SK-N-DZ (cell line): Measurements from ENCODE around the gene FAM98A. TPM values are rescaled to one million over a fixed set of nuclear protein-coding genes. Genes with fewer than 3 reads are reported as not detected.

ENCODE experiments used
- DNase-seq: peaks from one replicate; pipeline ENCODE4 v3.0.0-alpha.2; 2015; ENCODE audit warnings: low spot score
- polyA plus RNA-seq, 2 experiments: library from polyadenylated mRNA; depleted of rRNA; stranded (reverse); fragments of >200 nt; gene quantifications; 2 replicates each; pipeline ENCODE4 v1.2.3, GENCODE V29; 2014

Gene FAM98A
- 11.1 and 17.0 TPM in 2 replicates for polyA plus RNA-seq (2014; cell fraction: cytosol; rRNA removed)
- 8.6 and 23.7 TPM in 2 replicates for polyA plus RNA-seq (2014; cell fraction: nucleus; rRNA removed)

DNA sequence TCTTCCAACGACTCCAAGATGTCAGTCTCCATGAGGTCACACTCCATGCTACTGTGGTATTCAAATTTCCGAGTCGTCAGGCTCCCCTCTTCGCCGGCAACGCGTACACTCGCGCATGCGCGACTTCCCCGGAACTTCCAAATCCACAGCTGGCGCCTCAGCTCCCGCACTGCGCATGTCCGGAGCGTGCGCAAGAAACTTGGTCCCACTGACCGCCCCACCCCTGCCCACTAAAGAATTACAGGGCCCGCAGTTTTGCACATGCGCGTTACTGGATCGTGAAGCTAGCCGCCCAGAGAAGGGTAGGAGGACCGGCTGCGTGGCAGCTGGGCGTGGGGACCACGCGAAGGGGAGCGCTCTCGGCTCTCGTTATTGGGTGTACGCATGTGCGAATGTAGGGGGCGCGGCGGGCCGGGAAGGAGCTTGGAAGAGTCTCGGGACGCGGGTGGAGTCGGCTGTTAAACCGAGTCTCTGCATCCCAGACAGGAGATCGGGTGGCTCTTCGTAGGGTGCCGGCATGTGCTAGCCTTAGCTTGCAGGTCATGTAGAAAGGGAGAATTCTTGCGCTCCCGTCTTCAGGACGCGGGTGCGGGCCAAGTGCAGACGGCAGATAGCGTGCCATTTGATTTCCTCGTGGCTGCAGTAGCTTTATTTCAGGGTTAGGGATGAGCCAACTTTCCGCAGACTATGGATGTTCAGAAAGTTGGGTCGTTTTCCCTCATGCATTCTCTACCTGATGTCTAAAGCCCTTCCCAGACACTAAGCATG lies at the start of gene FAM98A:
Gene FAM98A, minus strand, starts transcription at position 125 of the 768 bp plus-strand sequence. Its CDS starts 78 bp downstream, at position 47.
- DNase-seq = peak; percentile 98

DNA sequence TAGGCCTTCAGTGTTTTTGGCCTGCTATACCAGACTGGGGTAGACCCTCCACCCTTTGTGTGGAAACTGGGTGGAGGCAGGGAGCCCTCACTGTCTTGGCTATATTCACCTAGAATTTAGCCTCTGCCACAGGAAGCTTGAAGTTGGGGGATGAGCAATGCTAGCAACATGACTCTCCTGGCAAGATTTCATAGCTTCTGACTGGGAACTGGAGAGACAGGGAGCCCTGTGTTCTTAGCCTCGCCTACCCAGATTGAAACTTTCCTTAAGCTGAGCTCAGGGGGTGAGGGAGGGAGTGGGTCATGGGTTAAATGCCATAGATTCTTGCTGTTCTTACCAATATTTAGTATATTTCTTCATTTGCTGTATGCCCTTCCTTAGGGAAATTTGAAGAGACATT lies 46.8 kb upstream of the FAM98A start:
- no peak for DNase-seq

DNA sequence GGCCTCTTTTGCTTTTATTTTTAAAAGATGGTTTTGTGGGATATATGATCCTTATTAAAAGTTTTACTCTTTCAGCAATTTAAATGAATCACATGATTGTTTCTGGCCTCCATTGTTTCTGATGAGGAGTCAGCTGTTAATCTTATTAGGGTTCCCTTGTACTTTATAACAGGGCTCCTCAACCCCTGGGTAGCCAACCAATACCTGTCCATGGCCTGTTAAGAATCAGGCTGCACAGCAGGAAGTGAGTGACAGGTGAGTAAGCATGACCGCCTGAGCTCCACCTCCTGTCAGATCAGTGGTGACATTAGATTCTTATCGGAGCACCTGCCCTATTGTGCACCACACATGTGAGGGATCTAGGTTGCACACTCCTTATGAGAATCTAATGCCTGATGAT lies 45.1 kb upstream of the FAM98A start:
- DNase-seq = no peak

DNA sequence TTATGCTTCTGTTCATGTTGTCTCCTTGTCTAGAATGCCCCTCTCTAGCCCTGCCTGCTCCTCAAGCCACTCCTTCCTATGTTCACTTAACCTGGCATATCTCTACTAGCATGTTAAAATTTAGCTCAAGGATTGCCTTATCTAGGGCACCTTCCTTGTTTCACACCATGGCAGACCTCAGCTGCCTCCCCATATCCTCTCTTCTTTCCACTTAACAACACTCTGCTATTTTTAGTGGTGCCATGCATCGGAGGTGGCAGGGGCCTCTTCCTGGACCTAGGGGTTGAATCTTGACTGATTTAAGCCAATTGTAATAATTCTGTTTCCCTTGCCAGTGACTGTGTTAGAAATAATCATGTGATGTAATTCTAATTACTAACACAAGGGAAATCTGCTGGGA lies 36.9 kb upstream of the FAM98A start:
- no peak for DNase-seq

DNA sequence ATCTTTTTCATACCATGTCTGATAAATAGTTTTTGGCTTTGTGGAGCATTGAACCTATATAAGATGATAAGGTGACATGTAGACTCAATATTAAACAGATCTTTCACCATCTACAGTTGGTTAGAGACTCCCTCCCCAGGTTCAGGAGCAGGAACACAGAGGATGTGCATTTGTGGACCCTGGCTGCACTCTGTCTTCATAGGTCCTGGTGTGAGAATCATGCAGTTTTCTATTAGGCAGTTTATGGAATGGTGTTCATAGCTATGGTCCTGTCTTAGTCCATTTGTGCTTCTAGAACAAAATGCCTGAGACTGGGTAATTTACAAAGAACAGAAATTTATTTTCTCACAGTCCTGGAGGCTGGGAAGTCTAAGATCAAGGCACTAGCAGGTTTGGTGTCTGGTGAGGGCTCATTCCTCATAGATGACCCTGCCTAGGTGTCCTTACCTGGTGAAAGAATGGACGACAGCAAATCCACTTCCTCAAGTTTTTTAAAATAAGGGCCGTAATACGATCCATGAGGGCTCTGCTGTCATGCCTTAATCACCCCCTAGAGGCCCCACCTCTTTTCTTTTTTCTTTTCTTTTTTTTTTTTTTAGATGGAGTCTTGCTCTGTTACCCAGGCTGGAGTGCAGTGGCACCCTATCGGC lies 35.3 kb upstream of the FAM98A start:
- DNase-seq = no peak

DNA sequence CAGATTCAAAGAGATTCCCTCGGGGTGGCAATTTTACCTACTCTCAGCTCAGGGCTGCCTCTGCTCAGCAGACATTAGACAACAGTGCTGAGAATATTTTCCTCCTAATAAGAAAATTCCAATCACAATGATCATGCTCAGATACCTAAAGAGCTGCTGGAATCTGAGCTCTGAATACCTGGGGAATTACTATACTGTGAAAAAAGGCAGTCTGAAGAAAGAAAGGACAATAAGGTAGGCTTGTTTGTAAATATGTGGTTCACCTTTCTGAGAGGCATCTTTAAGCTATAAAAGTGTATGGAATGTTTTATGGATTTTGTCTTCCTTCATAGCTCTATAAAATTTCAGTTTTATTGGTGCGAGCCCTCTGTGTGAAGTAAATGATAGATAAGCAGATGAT lies 34.2 kb upstream of the FAM98A start:
- DNase-seq = no peak

DNA sequence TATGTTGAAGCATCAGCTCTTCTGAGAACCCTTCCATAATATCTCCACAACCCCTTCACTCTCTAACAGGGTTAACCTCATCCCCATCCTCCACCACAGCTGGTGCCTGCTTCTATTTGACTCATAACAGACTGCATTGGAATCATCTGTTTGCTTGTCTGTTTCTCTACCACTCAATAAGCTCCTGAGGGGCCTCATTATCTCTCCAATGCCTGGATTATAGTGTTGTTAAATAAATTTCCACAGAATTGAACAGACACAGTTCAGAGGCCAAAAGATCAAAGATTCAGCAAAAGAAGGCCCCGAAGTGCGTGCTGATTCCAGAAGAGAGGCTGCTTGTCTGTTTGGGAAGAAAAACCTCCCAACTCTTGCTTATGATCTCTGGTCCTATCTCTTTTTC lies 33.7 kb upstream of the FAM98A start:
- peak; percentile 71 for DNase-seq

DNA sequence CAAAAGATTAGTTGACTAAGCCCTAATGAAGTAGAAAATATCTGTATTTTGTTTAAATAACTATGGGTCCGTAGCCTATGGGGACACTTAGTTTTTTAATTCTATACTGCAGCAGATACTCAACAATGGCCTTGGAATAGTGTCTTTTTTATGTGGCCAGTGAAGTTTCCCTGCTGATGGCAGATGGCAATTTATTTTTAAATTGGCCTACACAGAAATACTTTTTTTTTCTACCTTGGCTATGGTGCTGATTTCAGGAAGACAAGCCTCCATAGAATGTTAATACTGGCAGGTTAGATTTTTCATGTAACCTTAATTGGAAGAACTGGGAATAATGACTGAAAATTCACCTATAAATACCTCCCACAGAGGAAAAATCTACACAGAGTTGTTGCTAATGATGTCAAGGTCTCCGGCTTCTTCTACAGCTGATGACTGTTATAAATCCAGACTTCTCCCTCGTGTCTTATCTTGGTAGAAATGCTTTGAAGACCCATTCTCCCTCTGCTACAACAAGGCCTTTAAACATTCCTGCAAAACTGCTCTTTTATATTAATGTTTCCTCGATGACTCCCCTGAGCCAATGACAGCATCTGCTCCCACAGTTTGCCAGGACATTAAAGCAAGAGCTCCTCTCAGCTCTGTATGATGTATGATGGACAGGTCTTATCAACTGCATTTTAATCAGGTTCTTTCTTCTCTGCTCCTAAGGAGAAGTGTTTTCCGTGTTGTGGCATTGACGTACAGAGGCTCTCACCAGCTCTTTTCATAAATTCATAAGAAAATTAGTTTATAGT lies 29.1 kb upstream of the FAM98A start:
- no peak for DNase-seq

DNA sequence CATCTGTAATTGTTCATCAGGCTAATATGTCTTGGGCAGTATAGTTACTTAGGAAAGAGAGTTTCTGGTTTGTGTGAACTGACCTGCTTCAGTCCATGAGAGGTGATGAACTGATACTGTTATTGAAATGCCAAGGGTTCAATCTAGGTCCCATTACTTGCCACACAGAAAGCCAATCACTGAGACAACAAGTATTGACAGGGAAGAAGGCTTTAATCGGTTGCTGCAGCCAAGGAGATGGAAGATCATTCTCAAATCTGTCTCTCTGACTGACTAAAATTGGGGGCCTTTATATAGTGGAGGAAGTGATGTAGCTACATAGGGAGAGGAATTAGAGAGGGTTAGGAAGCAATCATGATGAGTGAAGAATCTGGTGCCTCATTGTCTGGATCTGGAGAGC lies 19.9 kb upstream of the FAM98A start:
- DNase-seq = no peak

DNA sequence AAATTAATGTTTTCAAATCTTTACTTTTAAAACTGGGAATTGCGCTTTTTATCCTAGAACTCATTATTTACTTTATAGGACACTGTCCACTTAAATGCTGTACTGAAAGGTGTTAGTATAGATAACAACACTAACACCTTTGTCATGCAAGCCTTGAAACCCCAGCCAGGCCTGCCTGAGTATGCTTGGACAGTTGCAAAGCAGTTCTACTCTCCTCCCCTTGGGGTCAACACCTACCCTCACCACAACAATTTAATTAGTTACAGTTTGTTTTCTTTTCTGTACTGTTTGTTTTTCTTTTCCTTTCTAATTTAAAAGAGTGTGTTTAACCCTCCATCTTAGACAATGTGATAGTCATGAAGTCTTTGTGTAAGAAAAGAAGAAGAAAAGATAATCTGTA lies 18.9 kb upstream of the FAM98A start:
- DNase-seq = no peak

DNA sequence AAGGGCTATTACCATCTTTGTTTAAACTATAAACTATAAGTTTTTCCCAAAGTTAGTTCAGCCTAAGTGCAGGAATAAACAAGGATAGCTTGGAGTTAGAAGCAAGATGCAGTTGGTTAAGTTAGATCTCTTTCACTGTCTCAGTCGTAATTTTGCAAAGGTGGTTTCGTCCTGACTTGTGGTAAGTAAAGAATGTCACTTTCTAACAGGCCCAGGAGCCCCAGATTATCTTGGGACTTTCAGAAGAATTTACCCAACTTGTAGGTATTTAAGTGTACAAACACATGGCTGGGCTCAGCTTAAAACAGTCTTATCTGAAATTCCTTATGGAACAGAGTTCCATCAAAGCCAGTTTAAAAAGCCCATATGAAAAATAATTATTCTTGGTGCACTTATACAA lies 18.3 kb upstream of the FAM98A start:
- no peak for DNase-seq

DNA sequence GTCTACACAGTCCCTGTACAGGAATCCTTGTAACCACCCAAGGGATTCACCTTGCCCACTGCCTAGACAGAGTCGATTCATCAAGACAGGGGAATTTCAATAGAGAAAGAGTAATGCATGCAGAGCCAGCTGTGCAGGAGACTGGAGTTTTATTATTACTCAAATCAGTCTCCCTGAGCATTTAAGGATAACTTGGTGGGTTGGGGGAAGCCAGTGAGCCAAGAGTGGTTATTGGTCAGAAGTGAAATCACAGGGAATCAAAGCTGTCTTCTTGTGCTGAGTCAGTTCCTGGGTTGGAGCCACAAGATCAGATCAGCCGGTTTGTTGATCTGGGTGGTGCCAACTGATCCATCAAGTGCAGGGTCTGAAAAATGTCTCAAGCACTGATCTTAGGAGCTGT lies 17.8 kb upstream of the FAM98A start:
- DNase-seq = no peak

DNA sequence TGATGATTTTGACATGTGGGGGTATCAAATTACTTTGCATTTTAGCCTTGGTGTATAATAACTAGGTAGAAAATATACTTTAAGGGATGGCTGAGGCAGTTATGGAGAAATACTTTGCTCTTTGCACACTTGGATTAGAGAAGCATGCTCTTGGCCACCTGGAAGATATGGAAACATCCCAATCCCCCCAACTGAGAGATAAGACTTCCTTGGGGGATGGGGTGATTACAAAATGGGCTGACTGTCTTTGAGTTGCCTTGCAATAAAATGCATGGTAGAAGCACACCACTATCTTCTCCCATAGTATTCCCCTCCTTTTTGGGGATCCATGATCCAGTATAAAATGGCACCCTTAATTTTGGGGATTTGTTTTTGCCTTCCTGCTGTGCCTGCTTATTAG lies 15.1 kb upstream of the FAM98A start:
- no peak for DNase-seq

DNA sequence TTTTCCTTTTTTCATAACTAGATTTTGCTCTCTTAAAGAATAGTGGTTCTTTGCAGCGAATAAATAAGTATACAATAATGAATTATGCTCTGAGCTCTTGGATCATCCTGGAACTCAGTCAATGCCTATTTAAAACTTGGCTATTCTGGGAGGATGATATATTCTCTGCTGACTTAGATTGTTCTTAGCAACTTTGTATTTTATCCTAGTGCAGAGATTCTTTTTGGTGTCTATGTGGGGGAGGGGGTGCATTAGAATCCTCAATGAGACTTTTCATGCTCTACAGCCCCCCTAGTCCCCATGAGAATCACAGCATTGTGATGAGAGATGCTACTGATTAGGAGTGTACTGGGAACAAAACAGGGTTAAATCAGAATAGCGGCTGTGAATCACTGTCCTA lies 8.8 kb upstream of the FAM98A start:
- DNase-seq = no peak

DNA sequence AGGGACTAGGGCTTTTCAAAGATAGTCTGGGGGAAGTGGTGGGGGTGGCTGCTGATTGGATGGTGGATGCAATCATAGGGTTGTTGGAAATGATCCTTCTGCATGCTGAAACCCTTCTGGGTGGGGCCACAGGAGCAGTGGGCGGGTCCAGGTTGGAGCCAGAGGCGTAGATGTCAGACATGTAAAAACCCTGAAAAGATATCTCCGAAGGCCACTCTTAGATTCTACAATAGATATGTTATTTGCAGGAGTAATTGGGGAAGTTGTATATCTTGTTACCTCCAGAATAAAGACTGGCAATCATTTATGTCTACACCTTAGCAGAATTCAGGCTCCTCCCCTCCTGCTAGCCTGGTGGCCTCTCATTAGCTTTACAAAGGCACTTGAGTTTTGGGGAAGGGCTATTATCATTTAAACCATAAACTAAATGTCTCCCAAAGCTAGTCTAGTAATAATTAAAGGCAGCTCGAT lies 8.2 kb upstream of the FAM98A start:
- DNase-seq = no peak

DNA sequence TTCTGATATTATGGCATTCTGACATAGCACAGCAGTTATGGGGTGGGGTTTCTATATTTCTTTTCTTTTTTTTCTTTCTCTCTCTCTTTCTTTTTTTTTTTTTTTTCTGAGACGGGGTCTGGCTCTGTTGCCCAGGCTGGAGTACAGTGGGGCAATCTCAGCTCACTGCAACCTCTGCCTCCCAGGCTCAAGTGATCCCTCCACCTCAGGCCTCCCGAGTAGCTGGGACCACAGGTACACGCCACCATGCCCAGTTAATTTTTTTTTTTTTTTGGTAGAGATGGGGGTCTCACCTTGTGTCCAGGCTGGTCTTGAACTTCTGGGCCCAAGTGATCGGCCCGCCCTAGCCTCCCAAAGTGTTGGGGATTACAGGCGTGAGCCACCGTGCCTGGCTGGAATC lies 7.5 kb upstream of the FAM98A start:
- DNase-seq = no peak

DNA sequence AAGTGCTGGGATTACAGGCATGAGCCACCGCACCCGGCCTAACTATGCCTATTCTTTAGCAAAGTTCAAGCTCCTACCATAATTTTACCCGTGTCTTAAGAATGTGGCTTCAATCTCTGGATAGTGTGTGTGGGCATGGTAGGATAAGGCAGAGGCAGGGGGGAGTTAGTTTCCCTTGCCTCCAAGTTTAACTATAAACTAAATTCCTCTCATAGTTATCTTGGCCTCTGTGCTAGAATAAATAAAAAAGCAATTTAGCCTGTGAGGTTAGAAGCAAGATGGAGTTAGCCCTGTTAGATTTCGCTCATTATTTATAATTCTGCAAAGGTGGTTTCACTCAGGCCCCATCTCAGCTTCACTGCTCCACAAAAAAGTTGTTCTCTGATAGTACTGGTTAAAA lies 7.0 kb upstream of the FAM98A start:
- no peak for DNase-seq

DNA sequence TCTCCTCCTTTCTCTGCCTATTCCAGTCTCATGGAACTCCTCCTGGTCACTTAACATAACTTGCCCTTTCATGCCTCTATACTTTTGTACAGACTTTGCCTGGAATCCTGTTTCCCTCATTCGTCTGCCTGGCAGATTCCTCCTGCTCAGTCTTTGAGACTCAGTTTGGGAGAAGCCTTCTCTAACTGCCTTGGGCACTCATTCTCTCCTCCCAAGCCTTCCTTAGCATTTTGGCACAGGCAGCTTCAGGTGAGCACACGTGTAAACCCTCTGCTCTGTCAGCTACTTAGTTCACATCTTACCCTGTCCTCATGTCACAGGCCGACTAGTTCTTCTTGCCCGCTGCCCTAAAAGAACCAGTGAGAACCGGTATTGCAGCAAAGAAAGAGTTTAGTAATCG lies 6.0 kb upstream of the FAM98A start:
- DNase-seq = no peak

DNA sequence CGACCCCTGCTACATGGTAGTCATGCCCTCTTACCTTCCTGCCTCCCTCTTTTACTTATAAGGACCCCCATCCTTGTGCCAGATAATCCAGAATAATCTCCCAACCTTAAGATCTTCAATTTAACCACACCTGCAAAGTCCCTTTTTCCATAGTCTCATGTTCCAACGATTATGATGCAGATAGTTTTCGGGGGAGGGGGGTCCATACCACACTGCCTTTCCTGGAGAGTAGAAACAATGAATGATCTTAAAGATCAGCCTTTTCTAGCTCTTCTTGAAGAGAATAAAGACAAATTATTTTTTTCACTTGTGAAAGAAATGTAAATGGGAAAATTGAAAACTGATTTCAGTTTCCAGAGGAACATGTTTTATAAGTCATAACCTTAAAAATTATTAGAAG lies 4.3 kb upstream of the FAM98A start:
- no peak for DNase-seq

DNA sequence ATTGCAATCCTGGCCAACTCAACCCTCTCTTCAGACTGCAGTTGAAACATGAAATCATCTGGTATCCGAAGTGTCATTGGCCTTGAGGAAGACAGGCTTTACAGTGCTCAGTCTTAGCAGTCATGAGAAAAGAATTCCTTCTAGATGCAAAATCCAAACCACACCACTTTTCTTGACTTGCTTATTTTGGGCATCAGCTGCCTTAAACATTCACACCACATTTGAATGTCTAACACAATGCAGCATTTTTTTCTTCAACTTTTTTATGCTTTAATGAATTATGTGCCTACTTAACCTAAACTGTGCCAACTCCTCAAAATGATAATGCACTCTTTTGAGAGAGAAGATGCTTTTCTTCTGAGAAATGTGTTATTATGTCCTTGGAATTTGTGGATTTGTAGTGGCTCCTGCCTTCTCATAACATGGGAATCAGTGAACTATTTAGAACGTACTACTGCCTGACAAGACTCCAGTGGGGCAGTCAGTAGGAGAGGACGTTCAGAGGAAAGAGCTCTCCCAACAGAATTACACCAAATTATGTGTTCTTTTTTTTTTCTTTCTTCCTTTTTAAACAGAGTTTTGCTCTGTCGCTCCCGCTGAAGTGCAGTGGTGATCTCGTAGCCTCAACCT lies 3.2 kb upstream of the FAM98A start:
- DNase-seq = no peak

DNA sequence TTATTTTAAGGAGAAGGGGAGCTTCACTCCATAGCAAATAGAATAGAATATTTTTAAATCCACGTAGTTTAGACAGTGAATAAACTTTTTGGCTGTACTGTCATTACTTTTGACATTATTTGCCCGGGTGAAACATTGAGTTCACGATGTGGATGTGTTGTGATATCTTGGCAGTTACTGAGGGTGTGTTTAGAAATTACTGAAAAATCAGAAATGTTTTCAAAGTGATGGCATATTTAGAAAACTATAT lies 769 bp upstream of the FAM98A start:
- DNase-seq = no peak

DNA sequence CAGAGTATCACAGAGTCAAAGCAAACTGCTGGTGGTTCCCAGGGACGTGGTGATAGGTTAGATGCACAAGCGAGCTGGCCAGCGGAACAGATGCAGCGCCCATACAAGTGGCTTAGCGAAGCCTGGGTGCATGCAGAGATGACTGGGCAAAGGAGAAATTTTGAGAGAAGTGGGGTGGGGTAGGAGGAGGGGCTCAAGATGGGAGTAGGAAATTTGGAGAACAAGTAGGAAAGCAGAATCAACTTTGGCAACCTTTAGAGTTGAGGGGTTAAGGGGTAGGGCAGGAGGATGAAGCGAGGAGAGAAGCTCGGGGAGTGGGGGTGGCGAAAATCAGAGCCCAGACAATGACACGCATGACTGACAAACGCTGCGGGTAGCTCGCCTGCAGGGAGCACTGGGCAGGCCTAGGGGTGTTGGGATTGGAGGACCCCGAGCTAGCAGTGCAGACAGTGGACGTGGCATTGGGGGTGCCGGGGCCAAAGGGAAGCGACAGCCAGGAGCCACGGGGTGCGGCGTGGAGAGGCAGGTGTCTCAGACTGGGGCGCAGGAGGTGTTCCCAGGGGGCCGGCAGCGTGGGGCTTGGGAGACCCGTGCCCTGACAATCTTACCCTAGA lies 431 bp downstream of the FAM98A start:
- peak; percentile 54 for DNase-seq
